IPS DF 6.9 (cell line): ENCODE results near the gene PES1.
"Not testable (repeated sequence)": the region's sequence is repeated elsewhere in the genome, so short reads cannot be mapped to it uniquely, and the experiment has no call there.

Experiments
- DNase-seq: peaks from one replicate; pipeline ENCODE4 v3.0.0-alpha.2; 2013; ENCODE audit warnings: low read depth, low spot score
- H3K27ac ChIP-seq: one replicate; pipeline ENCODE4 v1.5.1; 2013; ENCODE audit warnings: low read length, control low read depth
- H3K27me3 ChIP-seq: 2 replicates; pipeline ENCODE4 v1.6.1; 2013; ENCODE audit warnings: mild to moderate bottlenecking, low read length; ENCODE audit not compliant: control insufficient read depth, insufficient read depth
- H3K36me3 ChIP-seq: 2 replicates; pipeline ENCODE4 v1.6.1; 2013; ENCODE audit warnings: low read length; ENCODE audit not compliant: control insufficient read depth, insufficient read depth
- H3K4me1 ChIP-seq: 2 replicates; pipeline ENCODE4 v1.6.1; 2013; ENCODE audit warnings: low read length; ENCODE audit not compliant: control insufficient read depth, insufficient read depth
- H3K4me3 ChIP-seq: 2 replicates; pipeline ENCODE4 v1.5.1; 2013; ENCODE audit warnings: mild to moderate bottlenecking, low read length
- H3K9me3 ChIP-seq: 2 replicates; pipeline ENCODE4 v1.6.1; 2013; ENCODE audit warnings: low read length, inconsistent platforms; ENCODE audit not compliant: control insufficient read depth, insufficient read depth
- WGBS: extraction: QIAGEN DNeasy Blood & Tissue Kit; methylation state at CpG from one replicate; pipeline ENCODE4 v1.1.7; 2013; ENCODE audit warnings: mixed read lengths, missing lambda C conversion rate; ENCODE audit not compliant: insufficient read length, insufficient coverage; 5-methylcytosine and 5-hydroxymethylcytosine counted together

The PES1 gene

DNA sequence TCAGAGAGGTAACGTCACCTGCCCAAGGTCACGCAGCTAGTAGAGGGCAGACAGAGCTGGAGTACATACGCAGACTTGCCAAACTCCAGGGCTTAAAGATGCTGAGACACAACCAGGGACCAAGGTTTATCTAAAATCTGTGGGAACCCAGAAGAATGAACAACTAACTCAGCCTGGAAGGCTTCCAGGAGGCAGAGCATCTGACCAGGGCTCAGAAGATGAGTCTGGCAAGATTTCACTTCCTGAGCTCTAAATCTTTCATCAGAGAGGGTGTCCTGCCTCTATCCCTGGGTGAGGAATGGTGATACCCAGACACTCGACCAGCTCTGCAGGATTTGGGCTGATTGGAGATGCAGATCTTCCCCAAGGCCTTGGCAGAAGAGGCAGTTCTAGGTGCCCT lies 26.4 kb downstream of the PES1 start:
- Histone ChIP-seq H3K27me3 (no peaks in the 10 kb centered on the region), H3K36me3 (no peaks in the 10 kb centered on the region), H3K4me1 (peaks cover 10% of the 10 kb centered on the region), H3K4me3 (no peak overlapping the region), H3K9me3 (no peaks in the 10 kb centered on the region), H3K27ac (no peak overlapping the region)
- DNase-seq, result no peak
- WGBS, result no CpG with 5 or more reads among the region's 4 CpGs

DNA sequence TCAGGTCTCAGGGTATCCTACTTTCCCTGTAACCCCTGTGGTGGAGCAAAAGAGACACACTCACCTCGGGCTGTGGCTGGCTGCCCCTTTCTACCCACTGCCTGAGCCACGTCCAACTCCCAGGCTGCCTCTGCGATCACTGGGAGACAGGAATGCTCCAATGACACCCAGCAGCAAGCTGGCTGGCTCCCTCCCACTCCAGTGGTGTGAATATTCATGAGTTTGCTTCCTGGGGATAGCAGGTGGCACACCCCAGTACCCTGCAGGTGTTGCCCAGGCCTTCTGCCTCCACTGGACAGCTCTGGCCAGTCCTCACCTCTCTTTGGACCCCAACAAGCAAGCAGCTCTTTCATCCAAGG lies 27.0 kb downstream of the PES1 start:
- Histone ChIP-seq H3K4me3 (no peak overlapping the region), H3K36me3 (no peaks in the 10 kb centered on the region), H3K4me1 (peaks cover 10% of the 10 kb centered on the region), H3K27me3 (no peaks in the 10 kb centered on the region), H3K27ac (no peak overlapping the region), H3K9me3 (no peaks in the 10 kb centered on the region)
- WGBS, result no CpG with 5 or more reads among the region's 3 CpGs
- no peak for DNase-seq

DNA sequence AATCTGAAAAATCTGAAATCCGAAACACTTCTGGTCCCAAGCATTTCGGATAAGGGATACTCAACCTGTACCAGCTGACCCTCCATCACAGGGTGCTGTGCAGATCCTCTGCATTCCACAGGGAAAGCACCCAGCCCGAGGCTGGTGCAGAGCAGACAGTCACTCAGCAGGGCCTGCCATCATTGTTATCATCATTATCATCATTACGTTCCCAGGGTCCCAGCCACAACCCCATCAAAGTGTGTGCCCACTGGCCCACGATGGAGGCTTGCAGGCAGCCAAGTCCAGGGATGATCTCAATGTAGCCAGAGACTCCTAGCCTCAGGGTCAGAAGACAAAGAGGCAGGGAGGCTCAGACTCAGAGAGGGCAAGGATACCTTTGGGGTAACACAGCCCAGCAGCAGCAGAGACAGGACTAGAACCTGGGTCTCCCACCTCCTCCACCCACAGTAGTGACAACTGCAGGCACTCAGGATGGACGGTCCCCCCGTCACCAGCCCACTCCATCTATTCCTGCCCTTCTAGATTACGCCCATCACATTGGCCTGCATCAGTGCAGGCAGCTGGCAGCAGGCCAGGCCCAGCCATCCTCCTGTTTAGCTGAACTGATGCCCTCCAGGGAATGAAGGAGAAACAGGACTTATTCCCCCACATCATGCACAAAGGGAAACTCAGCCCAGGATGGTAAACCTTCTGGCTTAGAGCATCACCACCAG lies 27.5 kb downstream of the PES1 start:
- no peaks in the 10 kb centered on the region for H3K27me3 ChIP-seq
- no peak overlapping the region for H3K4me3 ChIP-seq
- no peak overlapping the region for H3K27ac ChIP-seq
- H3K36me3 ChIP-seq, result no peaks in the 10 kb centered on the region
- peaks cover 10% of the 10 kb centered on the region for H3K4me1 ChIP-seq
- DNase-seq, result no peak
- no CpG with 5 or more reads among the region's 8 CpGs for WGBS
- H3K9me3 ChIP-seq, result no peaks in the 10 kb centered on the region

DNA sequence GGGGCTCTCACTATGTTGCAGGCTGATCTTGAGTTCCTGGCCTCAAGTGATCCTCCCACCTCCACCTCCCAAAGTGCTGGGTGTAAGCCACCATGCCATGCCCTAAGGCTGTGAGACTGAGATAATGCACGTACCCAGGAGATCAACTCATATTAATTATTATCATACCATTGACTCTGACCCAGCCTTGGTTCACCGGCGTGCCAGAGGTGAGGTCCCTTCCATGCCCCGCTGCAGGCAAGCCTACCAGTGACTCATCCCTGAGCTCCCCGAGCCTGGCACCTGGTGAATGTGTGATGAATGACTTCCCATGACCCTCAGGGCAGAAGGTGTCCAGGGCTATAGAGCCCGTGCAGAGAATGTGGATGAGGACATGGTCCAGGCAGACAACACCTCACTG lies 29.3 kb downstream of the PES1 start:
- DNase-seq, result no peak
- no peaks in the 10 kb centered on the region for H3K9me3 ChIP-seq
- no peaks in the 10 kb centered on the region for H3K27me3 ChIP-seq
- no peaks in the 10 kb centered on the region for H3K36me3 ChIP-seq
- no CpG with 5 or more reads among the region's 6 CpGs for WGBS
- no peak overlapping the region for H3K27ac ChIP-seq
- H3K4me3 ChIP-seq, result no peak overlapping the region
- peaks cover 10% of the 10 kb centered on the region for H3K4me1 ChIP-seq

DNA sequence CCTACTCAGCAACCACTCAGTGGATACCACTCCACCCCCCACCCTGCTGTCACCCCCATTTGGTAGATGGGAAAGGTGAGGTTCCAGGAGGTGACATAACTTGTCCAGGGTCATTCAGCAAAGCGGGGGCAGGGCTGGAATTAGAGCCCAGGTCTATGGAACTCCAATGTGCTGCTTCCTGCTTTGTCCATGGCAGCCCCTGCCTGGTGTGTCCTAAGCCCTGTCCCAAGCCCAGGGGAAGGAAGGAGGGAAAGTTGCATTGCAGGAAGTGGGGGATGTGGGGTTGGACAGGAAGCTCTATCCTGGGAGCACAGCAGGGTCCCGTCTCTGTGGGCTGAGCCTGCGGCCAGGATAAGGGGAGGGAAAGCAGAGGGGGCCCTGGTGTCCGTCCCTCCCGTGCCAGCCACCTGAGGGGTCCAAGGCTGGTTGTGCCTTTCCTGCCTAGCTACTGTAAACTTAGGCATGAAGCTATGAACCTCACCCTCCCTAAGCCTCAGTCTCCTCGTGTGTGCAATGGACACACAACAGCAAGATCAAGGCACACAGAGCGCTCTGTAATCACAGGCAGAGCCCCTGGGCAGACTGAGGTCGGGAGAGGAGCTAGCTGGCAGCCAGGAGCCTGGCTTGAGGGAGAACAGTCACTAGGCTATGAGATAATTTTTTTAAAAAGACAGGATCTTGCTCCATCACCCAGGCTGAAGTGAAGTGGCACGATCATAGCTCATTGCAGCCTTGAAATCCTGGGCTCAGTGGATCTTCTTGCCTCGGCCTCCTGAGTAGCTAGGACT lies 30.1 kb downstream of the PES1 start:
- Histone ChIP-seq H3K4me1 (peaks cover 10% of the 10 kb centered on the region), H3K27ac (no peak overlapping the region), H3K36me3 (no peaks in the 10 kb centered on the region), H3K9me3 (no peaks in the 10 kb centered on the region), H3K4me3 (no peak overlapping the region), H3K27me3 (no peaks in the 10 kb centered on the region)
- no CpG with 5 or more reads among the region's 10 CpGs for WGBS
- no peak for DNase-seq

DNA sequence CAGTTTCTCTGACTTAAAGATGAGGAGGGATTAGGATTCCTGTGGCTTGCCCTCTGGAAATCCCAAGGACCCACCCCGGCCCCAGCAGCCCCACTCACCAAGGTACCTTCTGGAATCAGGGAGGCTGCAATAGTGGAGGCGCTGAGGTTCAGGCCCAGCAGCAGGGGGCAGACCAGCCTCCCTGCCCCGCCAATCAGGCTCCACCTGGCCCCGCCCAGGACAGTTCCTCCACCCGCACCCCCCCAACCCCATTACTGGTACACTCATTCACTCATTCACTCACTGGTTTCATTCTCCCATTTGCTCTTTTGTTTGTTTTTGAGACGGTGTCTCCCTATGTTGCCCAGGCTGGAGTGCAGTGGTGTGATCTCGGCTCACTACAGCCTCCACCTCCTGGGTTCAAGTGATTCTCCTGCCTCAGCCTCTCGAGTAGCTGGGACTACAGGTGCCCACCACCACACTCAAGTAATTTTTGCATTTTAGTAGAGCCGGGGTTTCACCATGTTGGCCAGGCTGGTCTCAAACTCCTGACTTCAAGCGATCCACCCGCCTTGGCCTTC lies 31.0 kb downstream of the PES1 start:
- not testable (repeated sequence) for DNase-seq, H3K9me3 ChIP-seq, H3K4me3 ChIP-seq, H3K36me3 ChIP-seq, H3K27ac ChIP-seq, H3K27me3 ChIP-seq
- WGBS, result no CpG with 5 or more reads among the region's 11 CpGs
- H3K4me1 ChIP-seq, result peaks cover 10% of the 10 kb centered on the region

DNA sequence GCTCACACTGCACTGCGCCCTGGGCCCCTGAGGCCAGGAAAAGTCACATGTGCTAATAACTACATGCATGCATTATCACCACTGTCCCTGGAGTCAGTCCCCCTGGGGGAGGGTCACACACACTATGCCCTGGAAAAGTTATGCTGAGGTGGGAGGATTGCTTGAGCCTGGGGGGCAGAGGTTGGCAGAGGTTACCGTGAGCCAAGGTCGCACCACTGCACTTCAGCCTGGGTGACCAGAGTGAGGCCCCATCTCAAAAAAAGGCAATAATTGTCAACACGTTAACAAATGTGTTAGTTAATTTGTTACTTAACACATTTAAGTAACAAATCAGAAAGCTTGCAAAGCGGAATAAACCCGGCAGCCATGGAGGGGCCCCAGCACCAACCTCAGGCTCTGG lies 31.8 kb downstream of the PES1 start:
- peaks cover 10% of the 10 kb centered on the region for H3K4me1 ChIP-seq
- no peak overlapping the region for H3K27ac ChIP-seq
- no peaks in the 10 kb centered on the region for H3K27me3 ChIP-seq
- H3K9me3 ChIP-seq, result no peaks in the 10 kb centered on the region
- WGBS, result no CpG with 5 or more reads among the region's 6 CpGs
- no peak overlapping the region for H3K4me3 ChIP-seq
- peaks cover 3% of the 10 kb centered on the region; the same call in 1 of the 2 replicates for H3K36me3 ChIP-seq
- DNase-seq, result no peak

DNA sequence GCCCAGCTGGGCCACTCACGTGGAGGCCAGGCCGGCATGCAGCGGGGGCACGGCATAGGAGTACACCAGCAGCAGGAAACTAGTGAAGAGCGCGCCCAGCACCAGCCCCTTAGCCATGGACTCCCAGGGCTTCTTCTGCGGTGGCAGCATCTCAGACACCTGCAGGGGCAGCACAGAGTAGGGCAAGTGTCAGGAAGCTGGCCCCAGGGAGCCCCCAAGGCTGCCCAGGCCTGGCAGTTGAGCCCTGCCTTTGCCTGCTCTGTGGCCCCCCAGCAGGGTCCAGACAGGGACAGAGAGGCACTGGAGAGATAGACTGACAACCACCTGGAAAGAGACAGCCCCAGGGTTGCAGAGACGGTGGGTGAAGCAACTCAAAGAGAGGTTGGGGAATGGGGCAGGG lies 34.5 kb downstream of the PES1 start:
- H3K4me1 ChIP-seq, result peaks cover 6% of the 10 kb centered on the region
- WGBS, result no CpG with 5 or more reads among the region's 8 CpGs
- H3K9me3 ChIP-seq, result no peaks in the 10 kb centered on the region
- H3K27ac ChIP-seq, result no peak overlapping the region
- H3K4me3 ChIP-seq, result no peak overlapping the region
- peaks cover 5% of the 10 kb centered on the region; the same call in 1 of the 2 replicates for H3K36me3 ChIP-seq
- no peak for DNase-seq
- no peaks in the 10 kb centered on the region for H3K27me3 ChIP-seq

DNA sequence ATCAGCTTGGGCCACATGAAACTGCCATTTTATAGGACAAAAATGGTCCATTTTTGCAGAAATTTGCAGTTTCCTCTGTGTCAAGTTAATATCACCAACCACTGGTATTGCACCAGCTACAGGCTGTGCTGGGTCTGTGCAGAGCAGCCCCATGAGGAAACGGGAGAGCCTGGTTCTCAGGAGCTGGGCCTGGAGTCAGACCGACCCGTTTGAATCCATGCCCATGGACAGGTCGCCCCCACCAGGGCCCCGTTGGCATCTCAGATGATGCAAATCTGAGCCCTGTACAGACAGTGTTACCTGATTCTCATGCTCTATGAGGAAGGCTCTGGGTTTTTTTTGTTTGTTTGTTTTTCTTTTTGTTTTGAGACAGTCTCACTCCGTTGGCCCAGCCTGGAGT lies 35.3 kb downstream of the PES1 start:
- Histone ChIP-seq H3K27me3 (no peaks in the 10 kb centered on the region), H3K36me3 (peaks cover 5% of the 10 kb centered on the region; the same call in 1 of the 2 replicates), H3K27ac (no peak overlapping the region), H3K9me3 (no peaks in the 10 kb centered on the region), H3K4me1 (peaks cover 1% of the 10 kb centered on the region), H3K4me3 (no peak overlapping the region)
- WGBS, result no CpG with 5 or more reads among the region's 6 CpGs
- DNase-seq, result no peak

DNA sequence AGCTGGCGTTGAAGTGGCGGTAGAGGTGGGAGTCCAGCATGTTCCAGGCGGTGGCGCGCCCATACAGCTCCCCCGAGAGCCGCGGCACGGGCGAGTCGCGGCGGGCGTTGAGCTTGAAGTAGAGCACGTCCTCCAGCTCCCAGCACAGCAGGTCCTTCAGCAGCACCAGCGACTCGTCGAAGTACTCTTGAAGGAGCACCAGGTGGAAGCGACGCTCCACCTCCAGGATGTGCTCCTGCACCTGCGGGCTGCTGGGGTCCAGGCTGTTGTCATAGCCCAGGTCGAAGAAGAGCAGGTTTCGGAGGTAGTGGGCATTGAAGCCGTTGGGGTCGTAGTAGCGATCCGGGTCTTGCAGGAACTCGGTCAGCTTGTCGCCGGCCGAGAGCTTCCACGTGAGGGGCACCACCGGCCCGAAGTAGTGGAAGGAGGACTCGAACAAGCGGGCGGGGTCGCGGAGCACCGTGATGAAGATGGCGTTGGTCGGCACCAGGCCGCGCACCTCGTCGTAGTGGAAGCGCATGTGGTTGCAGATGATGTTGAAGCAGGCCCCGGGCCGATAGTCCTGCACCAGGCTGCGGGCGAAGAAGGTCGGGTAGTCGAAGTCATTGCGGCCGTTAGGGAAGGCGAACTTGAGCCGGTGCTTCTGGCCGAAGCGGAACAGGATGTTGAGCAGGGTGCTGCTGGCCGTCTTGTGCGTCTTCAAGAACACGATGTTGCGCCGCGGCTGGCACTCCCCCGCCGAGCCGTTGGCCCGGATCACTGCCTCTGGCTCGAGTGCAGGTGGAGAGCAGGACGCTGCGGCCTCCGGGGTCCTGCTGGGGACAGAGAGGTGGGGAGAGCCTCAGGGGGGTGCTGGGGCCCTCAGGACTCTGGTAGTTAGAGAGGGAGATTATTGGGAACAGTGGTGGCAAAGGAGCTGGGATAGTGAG lies 36.2 kb downstream of the PES1 start:
- H3K4me1 ChIP-seq, result no peaks in the 10 kb centered on the region; the same call in 1 of the 2 replicates
- no peak for DNase-seq

More for the DNA sequence above, 36.2 kb downstream of the PES1 start:
- H3K9me3 ChIP-seq, result no peaks in the 10 kb centered on the region
- H3K4me3 ChIP-seq, result no peak overlapping the region
- no peak overlapping the region for H3K27ac ChIP-seq
- no CpG with 5 or more reads among the region's 73 CpGs for WGBS
- H3K36me3 ChIP-seq, result peaks cover 5% of the 10 kb centered on the region; the same call in 1 of the 2 replicates
- no peaks in the 10 kb centered on the region for H3K27me3 ChIP-seq
